ENCODE data around the gene PRPH.

DNA sequence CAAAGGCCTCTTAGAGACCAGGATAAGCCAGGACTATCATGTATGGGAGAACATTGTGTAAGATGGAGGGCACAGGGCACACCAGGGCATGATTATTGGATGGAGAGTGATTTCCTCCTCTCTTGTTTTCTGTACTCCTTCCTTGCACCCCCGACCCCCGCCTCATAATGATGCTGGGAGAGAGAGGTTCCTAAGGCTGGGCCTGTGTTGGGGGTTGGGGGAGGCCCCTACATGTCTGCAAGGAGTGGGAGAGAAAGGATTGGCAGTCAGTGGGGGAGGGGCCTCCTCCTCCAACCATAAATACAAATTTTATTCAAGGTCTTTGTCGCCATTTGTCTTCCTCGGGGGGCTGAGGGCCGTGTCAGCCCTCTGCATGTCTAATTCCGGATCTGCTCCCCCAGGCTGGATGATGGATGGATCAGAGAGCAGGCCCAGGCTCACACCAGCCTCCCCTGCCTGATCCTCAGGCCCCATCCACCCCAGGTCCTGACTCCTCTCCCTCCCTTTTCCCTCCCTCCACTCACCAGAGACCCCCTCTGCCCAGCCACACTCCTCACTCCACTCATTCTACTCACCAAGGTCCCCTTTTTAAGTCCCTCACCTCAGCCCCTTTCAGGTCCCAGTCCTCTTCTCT lies 44.0 kb downstream of the PRPH start:
- TF ChIP-seq POLR2A (IDR thresholded peaks at IDR 0.05) (no peak), CTCF (IDR thresholded peaks at IDR 0.05) (no peak)

Data from heart left ventricle (tissue), 13 donors.